ENCODE measurements around the gene RIMBP2. TPM values are rescaled to one million over a fixed set of nuclear protein-coding genes. Genes with fewer than 3 reads are reported as not detected.

RIMBP2 gene
- total RNA-seq, 4 donors from 2014 or later = 0.29 to 8.2 (median 5.6) TPM

- Histone ChIP-seq H3K9me3 (no peaks in the 10 kb centered on the region), H3K36me3 (no peaks in the 10 kb centered on the region), H3K4me3 (no peak overlapping the region), H3K27ac (no peak overlapping the region), H3K4me1 (no peaks in the 10 kb centered on the region), H3K27me3 (no peaks in the 10 kb centered on the region)
- TF ChIP-seq POLR2A (IDR thresholded peaks at IDR 0.05) (no peak), CTCF (IDR thresholded peaks at IDR 0.05) (no peak)
- intact Hi-C loops (cut with DNase I; ENCODE audit: low total_unique reads) = no loop called here
- DNase-seq = no peak
Observed at GRCh38 chr12:130663514-130663913, 52.6 kb downstream of the RIMBP2 start.

GRCh38 chr12:130661486-130662255 is 54.4 kb downstream of the RIMBP2 start:
- Histone ChIP-seq H3K4me1 (no peaks in the 10 kb centered on the region), H3K27ac (no peak overlapping the region), H3K9me3 (no peaks in the 10 kb centered on the region), H3K27me3 (no peaks in the 10 kb centered on the region), H3K36me3 (no peaks in the 10 kb centered on the region), H3K4me3 (no peak overlapping the region)
- intact Hi-C loops (cut with DNase I; ENCODE audit: low total_unique reads) = no loop called here
- no peak for DNase-seq
- TF ChIP-seq POLR2A (IDR thresholded peaks at IDR 0.05) (no peak), CTCF (IDR thresholded peaks at IDR 0.05) (no peak)

- Histone ChIP-seq H3K4me3 (no peak overlapping the region), H3K27me3 (no peaks in the 10 kb centered on the region), H3K9me3 (no peaks in the 10 kb centered on the region), H3K27ac (no peak overlapping the region), H3K36me3 (no peaks in the 10 kb centered on the region), H3K4me1 (no peaks in the 10 kb centered on the region)
- no peak for DNase-seq
- intact Hi-C loops (cut with DNase I; ENCODE audit: low total_unique reads) = no loop called here
- TF ChIP-seq CTCF (IDR thresholded peaks at IDR 0.05) (no peak), POLR2A (IDR thresholded peaks at IDR 0.05) (no peak)
Observed at GRCh38 chr12:130661059-130661458, 55.0 kb downstream of the RIMBP2 start.

- Histone ChIP-seq H3K27me3 (no peaks in the 10 kb centered on the region), H3K36me3 (no peaks in the 10 kb centered on the region), H3K27ac (no peak overlapping the region), H3K4me1 (no peaks in the 10 kb centered on the region), H3K9me3 (peaks cover 0 to 5% of the 10 kb centered on the region in 2 donors), H3K4me3 (no peak overlapping the region)
- TF ChIP-seq POLR2A (IDR thresholded peaks at IDR 0.05) = no peak
- no peak for TF ChIP-seq CTCF (IDR thresholded peaks at IDR 0.05)
- no peak for DNase-seq
- intact Hi-C loops (cut with DNase I; ENCODE audit: low total_unique reads) = no loop called here
Observed at GRCh38 chr12:130658145-130658911, 57.8 kb downstream of the RIMBP2 start.

GRCh38 chr12:130656411-130656810 is 59.7 kb downstream of the RIMBP2 start:
- Histone ChIP-seq H3K27me3 (no peaks in the 10 kb centered on the region), H3K36me3 (no peaks in the 10 kb centered on the region), H3K9me3 (peaks cover 0 to 5% of the 10 kb centered on the region in 2 donors), H3K27ac (no peak overlapping the region), H3K4me3 (no peak overlapping the region), H3K4me1 (no peaks in the 10 kb centered on the region)
- DNase-seq = no peak
- intact Hi-C loops (cut with DNase I; ENCODE audit: low total_unique reads) = no loop called here
- no peak for TF ChIP-seq CTCF (IDR thresholded peaks at IDR 0.05)
- no peak for TF ChIP-seq POLR2A (IDR thresholded peaks at IDR 0.05)

Measured in uterus (tissue), 4 donors.